Astrocyte of the spinal cord (primary cell): Measurements from ENCODE around the gene PACS1.

Source experiments
- DNase-seq: peaks from one replicate; pipeline ENCODE4 v3.0.0; 2011; ENCODE audit warnings: low read depth, low spot score
- H3K4me3 ChIP-seq: 2 replicates; pipeline ENCODE4 v1.5.1; 2011; ENCODE audit warnings: low read depth, mild to moderate bottlenecking, low read length, moderate library complexity
- CTCF ChIP-seq: IDR thresholded peaks from 2 replicates; pipeline ENCODE4 v1.5.1; 2012; ENCODE audit warnings: low read depth, mild to moderate bottlenecking, low read length, inconsistent platforms
- in situ Hi-C: cut with HindIII; loops from 2 replicates; pipeline ENCODE4 v1.10.0; 2017; ENCODE audit warnings: low sequenced_read_pairs

Gene PACS1

GRCh38 chr11:66115638-66116301 is 45.7 kb downstream of the PACS1 start:
- in situ Hi-C loops: no loop called here
- no peak overlapping the region for H3K4me3 ChIP-seq

GRCh38 chr11:66116576-66117361 is 46.7 kb downstream of the PACS1 start:
- in situ Hi-C loops: no loop called here
- TF ChIP-seq CTCF: no peak

More at GRCh38 chr11:66115638-66116301, 45.7 kb downstream of the PACS1 start:
- TF ChIP-seq CTCF: no peak
- DNase-seq: peak; percentile 35

GRCh38 chr11:66118847-66119246 is 48.8 kb downstream of the PACS1 start:
- in situ Hi-C loops: no loop called here
- H3K4me3 ChIP-seq: no peak overlapping the region
- TF ChIP-seq CTCF: no peak
- DNase-seq: no peak

More at GRCh38 chr11:66116576-66117361, 46.7 kb downstream of the PACS1 start:
- no peak overlapping the region for H3K4me3 ChIP-seq
- no peak for DNase-seq

GRCh38 chr11:66119348-66120133 is 49.5 kb downstream of the PACS1 start:
- in situ Hi-C loops: no loop called here
- DNase-seq: peak; percentile 94
- no peak for TF ChIP-seq CTCF
- no peak overlapping the region for H3K4me3 ChIP-seq

GRCh38 chr11:66121466-66121865 is 51.4 kb downstream of the PACS1 start:
- H3K4me3 ChIP-seq: no peak overlapping the region
- TF ChIP-seq CTCF: no peak
- no peak for DNase-seq
- in situ Hi-C loops: no loop called here

- in situ Hi-C loops: no loop called here
- TF ChIP-seq CTCF: no peak
- no peak for DNase-seq
- no peak overlapping the region for H3K4me3 ChIP-seq
These were observed 53.8 kb downstream of the PACS1 start for GRCh38 chr11:66123902-66124301.
